Measurements from ENCODE around the gene SORBS2. TPM values are rescaled to one million over a fixed set of nuclear protein-coding genes. Genes with fewer than 3 reads are reported as not detected.

The SORBS2 gene
- total and polyA plus RNA-seq, 12 donors, result 175 to 3,169 (median 1,523) TPM

DNA sequence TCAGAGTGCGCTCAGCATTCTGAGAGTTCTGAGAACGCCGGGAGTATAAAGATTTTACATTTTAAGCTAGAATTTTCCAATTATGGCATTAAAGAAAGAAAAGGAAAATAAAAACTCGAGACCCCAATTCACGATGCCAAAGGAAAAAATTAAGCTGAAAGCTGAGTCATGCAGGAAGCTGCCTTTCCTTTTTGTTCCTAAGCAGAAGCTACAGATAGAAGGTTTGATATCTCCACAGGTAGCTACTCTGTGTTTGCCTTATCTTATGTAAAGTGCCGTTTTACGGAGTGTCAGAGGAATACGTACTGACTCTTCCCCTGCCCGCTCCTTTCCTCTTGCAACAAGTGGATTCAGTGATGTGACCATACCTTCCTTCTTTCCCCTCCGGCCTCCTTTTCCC, 10.8 kb upstream of the SORBS2 start:
- Histone ChIP-seq H3K9me3 (no peaks in the 10 kb centered on the region), H3K27me3 (no peaks in the 10 kb centered on the region), H3K27ac (no peak overlapping the region), H3K36me3 (no peaks in the 10 kb centered on the region), H3K4me3 (no peak overlapping the region), H3K4me1 (peaks cover 0 to 14% (median 0%) of the 10 kb centered on the region in 9 donors)
- DNase-seq (no peak), ATAC-seq (no peak)
- 78 to 86% methylated on average over 10 of the region's 10 CpGs for WGBS, 2 donors
- TF ChIP-seq, protein P1, sequence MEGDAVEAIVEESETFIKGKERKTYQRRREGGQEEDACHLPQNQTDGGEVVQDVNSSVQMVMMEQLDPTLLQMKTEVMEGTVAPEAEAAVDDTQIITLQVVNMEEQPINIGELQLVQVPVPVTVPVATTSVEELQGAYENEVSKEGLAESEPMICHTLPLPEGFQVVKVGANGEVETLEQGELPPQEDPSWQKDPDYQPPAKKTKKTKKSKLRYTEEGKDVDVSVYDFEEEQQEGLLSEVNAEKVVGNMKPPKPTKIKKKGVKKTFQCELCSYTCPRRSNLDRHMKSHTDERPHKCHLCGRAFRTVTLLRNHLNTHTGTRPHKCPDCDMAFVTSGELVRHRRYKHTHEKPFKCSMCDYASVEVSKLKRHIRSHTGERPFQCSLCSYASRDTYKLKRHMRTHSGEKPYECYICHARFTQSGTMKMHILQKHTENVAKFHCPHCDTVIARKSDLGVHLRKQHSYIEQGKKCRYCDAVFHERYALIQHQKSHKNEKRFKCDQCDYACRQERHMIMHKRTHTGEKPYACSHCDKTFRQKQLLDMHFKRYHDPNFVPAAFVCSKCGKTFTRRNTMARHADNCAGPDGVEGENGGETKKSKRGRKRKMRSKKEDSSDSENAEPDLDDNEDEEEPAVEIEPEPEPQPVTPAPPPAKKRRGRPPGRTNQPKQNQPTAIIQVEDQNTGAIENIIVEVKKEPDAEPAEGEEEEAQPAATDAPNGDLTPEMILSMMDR (IDR thresholded peaks at IDR 0.05), result no peak
- intact Hi-C loops (cut with DNase I), result no loop called here

DNA sequence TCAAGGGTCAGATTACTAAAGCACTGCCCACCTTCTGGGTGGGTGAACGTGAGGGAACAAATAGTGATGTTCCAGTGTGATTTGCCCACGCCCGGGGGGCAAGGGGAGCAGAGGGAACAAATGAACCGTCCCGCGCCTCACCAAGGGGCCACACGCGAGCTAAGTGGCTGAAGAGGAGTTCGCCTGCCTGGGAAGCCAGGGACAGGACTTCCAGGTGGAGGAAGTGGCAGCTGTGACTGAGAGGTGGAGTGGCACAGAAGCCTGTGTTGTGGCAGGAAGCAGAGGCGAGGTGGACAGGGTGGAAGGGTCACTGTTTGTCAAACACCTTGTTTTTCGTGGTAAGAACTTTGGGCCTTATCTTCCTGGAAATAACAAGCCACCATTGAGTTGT, 9.0 kb upstream of the SORBS2 start:
- intact Hi-C loops (cut with DNase I), result no loop called here
- no peak for DNase-seq

DNA sequence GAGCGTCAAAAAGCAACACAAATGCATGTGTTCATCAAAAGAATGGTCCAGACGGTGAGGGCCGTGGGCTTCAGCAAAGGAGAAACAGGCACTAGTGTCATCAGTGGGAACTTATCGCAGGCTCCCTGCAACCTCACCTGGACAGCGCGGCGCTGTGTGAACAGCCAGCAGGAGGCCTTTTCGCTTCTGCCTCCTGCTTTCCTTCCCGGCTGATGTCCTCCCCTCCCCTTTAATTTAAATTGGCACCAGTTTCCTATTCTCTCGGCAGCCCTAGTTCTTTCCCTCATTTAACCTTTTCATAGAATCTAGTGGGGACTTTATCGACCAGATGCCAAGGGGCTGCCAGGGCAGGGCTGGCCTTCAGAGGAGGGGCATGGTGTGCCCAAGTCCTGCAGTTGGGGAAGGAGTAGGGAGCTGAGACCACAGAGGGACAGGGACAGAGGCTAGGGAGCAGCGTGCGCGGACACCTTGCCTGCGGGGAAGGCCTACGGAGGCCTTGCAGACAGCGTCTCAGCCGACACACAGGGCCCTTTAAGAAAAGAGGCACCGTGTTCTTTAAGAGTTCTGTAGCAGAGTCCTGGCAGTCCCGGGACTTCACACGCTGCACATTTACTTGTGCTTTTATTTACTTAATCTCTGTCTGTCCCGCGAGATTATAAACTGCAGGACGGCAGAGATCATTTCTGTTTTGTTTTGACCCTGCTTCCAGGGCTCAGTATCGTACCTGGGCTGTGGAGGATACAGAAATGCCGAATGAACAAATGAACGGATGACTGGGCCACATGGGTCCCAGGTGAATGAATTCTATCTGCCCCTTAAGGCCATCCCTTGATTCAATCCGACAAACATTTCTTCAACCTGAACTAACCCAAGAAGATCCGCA, 8.4 kb upstream of the SORBS2 start:
- no peaks in the 10 kb centered on the region for H3K36me3 ChIP-seq
- H3K4me1 ChIP-seq, result peaks cover 0 to 25% (median 0%) of the 10 kb centered on the region in 9 donors
- peak overlapping the region in 7 of 10 donors; percentile 10 to 76 (median 58) for H3K27ac ChIP-seq
- H3K9me3 ChIP-seq, result no peaks in the 10 kb centered on the region
- intact Hi-C loops (cut with DNase I), result no loop called here
- DNase-seq (no peak), ATAC-seq (peak; percentile 31 to 73 (median 56))
- H3K27me3 ChIP-seq, result no peaks in the 10 kb centered on the region
- H3K4me3 ChIP-seq, result peak overlapping the region in 4 of 10 donors; percentile 8 to 25 (median 17)
- TF ChIP-seq, protein P1 (IDR thresholded peaks at IDR 0.05), result peak in 4 of 9 donors; percentile 9 to 26 (median 24)
- WGBS, 2 donors, result 47 to 51% methylated on average over 29 of the region's 29 CpGs

More for the DNA sequence above, 9.0 kb upstream of the SORBS2 start:
- ATAC-seq, result no peak
- 91 to 92% methylated on average over 11 of the region's 11 CpGs for WGBS, 2 donors
- H3K27me3 ChIP-seq, result no peaks in the 10 kb centered on the region
- peaks cover 0 to 25% (median 0%) of the 10 kb centered on the region in 9 donors for H3K4me1 ChIP-seq
- H3K4me3 ChIP-seq, result no peak overlapping the region
- H3K36me3 ChIP-seq, result no peaks in the 10 kb centered on the region
- H3K9me3 ChIP-seq, result no peaks in the 10 kb centered on the region
- TF ChIP-seq, protein P1 (IDR thresholded peaks at IDR 0.05), result no peak
- peak overlapping the region in 3 of 10 donors; percentile 59 to 76 (median 65) for H3K27ac ChIP-seq

DNA sequence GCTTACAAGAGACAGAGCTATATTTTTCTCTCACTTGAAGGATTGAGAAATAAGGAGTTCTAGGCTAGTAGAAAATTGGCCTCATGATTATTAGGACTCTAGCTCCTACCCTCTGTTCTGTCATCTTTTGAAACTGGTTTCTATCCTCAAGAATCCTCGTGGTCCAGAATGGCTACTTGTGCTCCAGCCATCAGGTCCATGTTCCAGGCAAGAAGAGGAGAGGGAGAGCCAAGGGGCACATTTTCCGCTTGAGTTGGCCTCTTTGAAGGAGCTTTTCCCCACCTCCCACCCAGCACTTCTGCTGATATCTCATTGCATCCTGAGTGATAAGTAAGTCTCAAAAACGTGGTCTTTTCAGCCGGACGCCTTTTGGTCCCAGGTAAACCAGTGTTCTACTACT, 7.2 kb upstream of the SORBS2 start:
- WGBS, 2 donors, result 87 to 91% methylated on average over 5 of the region's 5 CpGs
- Histone ChIP-seq H3K27me3 (no peaks in the 10 kb centered on the region), H3K27ac (peak overlapping the region in 1 of 10 donors; percentile 65), H3K9me3 (no peaks in the 10 kb centered on the region), H3K36me3 (no peaks in the 10 kb centered on the region), H3K4me1 (peaks cover 0 to 30% (median 0%) of the 10 kb centered on the region in 9 donors), H3K4me3 (no peak overlapping the region)
- ATAC-seq (no peak), DNase-seq (no peak)
- intact Hi-C loops (cut with DNase I), result loop anchor here in 1 of 10 donors (10.0 kb wide), 1 partner anchor 196 kb away; no protein-coding TSS in a partner anchor
- TF ChIP-seq, protein P1 (IDR thresholded peaks at IDR 0.05), result no peak

All from heart right ventricle (tissue), 16 donors.